SK-N-SH treated with all-trans-retinoic acid at 6 μM for 48 hours (cell line): ENCODE results near the gene NAT8L.

Source experiments
- ATAC-seq: fragments of 200-7000 bp; cut with Tn5 transposase; 3 replicates; pipeline ENCODE4 v1.9.1; 2020; ENCODE audit warnings: mild to moderate bottlenecking, moderate library complexity
- ARNTL ChIP-seq: fragments of 450-650 bp; formaldehyde crosslinking; IDR thresholded peaks from 2 replicates; pipeline ENCODE4 v1.5.0; 2020; ENCODE audit warnings: low read depth, mild to moderate bottlenecking, moderate library complexity, borderline replicate concordance
- BACH2 ChIP-seq: fragments of 250-450 bp; sonication (Bioruptor Pico); IDR thresholded peaks from 2 replicates; pipeline ENCODE4 v1.9.0; 2021; ENCODE audit warnings: mild to moderate bottlenecking, borderline replicate concordance
- CSDC2 ChIP-seq: fragments of 250-450 bp; sonication (Bioruptor Pico); IDR thresholded peaks from 2 replicates; pipeline ENCODE4 v1.5.0; 2020; ENCODE audit warnings: mild to moderate bottlenecking, moderate library complexity
- ESRRG ChIP-seq: fragments of 250-450 bp; sonication (Bioruptor Pico); IDR thresholded peaks from 2 replicates; pipeline ENCODE4 v1.6.1; 2021; ENCODE audit warnings: mild to moderate bottlenecking
- ISL1 ChIP-seq: fragments of 250-450 bp; sonication (Bioruptor Pico); IDR thresholded peaks from 2 replicates; pipeline ENCODE4 v2.1.2; 2022; ENCODE audit warnings: mild to moderate bottlenecking, moderate library complexity
- OSR1 ChIP-seq: fragments of 250-450 bp; sonication (Bioruptor Pico); IDR thresholded peaks from 2 replicates; pipeline ENCODE4 v1.8.0; 2022; ENCODE audit warnings: moderate library complexity, mild to moderate bottlenecking, inconsistent platforms
- POU6F1 ChIP-seq: fragments of 250-450 bp; sonication (Bioruptor Pico); IDR thresholded peaks from 2 replicates; pipeline ENCODE4 v1.8.0; 2021; ENCODE audit warnings: low read depth, mild to moderate bottlenecking, moderate library complexity, borderline replicate concordance
- PPARA ChIP-seq: fragments of 250-450 bp; sonication (Bioruptor Pico); IDR thresholded peaks from 2 replicates; pipeline ENCODE4 v1.5.0; 2020; ENCODE audit warnings: mild to moderate bottlenecking, borderline replicate concordance
- RARB ChIP-seq: fragments of 250-450 bp; sonication (Bioruptor Pico); IDR thresholded peaks from 2 replicates; pipeline ENCODE4 v1.8.0; 2021; ENCODE audit warnings: mild to moderate bottlenecking, moderate library complexity
- SNAI2 ChIP-seq: fragments of 250-450 bp; sonication (Bioruptor Pico); IDR thresholded peaks from 2 replicates; pipeline ENCODE4 v1.5.0; 2020; ENCODE audit warnings: mild to moderate bottlenecking, moderate library complexity
- TCF4 ChIP-seq: fragments of 250-450 bp; sonication (Bioruptor Pico); IDR thresholded peaks from 2 replicates; pipeline ENCODE4 v1.8.0; 2021; ENCODE audit warnings: mild to moderate bottlenecking, moderate library complexity, borderline replicate concordance
- TOX ChIP-seq: fragments of 250-450 bp; sonication (Bioruptor Pico); IDR thresholded peaks from 2 replicates; pipeline ENCODE4 v1.8.0; 2021; ENCODE audit warnings: mild to moderate bottlenecking, moderate library complexity, borderline replicate concordance
- ZC3H10 ChIP-seq: fragments of 250-450 bp; sonication (Bioruptor Pico); IDR thresholded peaks from 2 replicates; pipeline ENCODE4 v1.5.1; 2021; ENCODE audit warnings: mild to moderate bottlenecking, moderate library complexity
- ZFP3 ChIP-seq: fragments of 250-450 bp; sonication (Bioruptor Pico); IDR thresholded peaks from 2 replicates; pipeline ENCODE4 v1.5.0; 2020; ENCODE audit warnings: mild to moderate bottlenecking, moderate library complexity
- ZFP30 ChIP-seq: fragments of 450-650 bp; formaldehyde crosslinking; IDR thresholded peaks from 2 replicates; pipeline ENCODE4 v1.5.0; 2022; ENCODE audit warnings: mild to moderate bottlenecking, moderate library complexity
- ZNF565 ChIP-seq: fragments of 450-650 bp; formaldehyde crosslinking; conservative IDR thresholded peaks from 2 replicates; pipeline ENCODE4 v1.5.0; 2020; ENCODE audit warnings: low read depth, mild to moderate bottlenecking, moderate library complexity
- ZNF70 ChIP-seq: fragments of 450-650 bp; formaldehyde crosslinking; IDR thresholded peaks from 2 replicates; pipeline ENCODE4 v1.5.0; 2020; ENCODE audit warnings: mild to moderate bottlenecking, moderate library complexity
- ZNF8 ChIP-seq: fragments of 450-650 bp; formaldehyde crosslinking; IDR thresholded peaks from 2 replicates; pipeline ENCODE4 v1.5.0; 2020; ENCODE audit warnings: mild to moderate bottlenecking, moderate library complexity
- TF ChIP-seq, protein P1 (sequence below): fragments of 250-450 bp; sonication (Bioruptor Pico); IDR thresholded peaks from 2 replicates; pipeline ENCODE4 v1.5.1; 2021; ENCODE audit warnings: mild to moderate bottlenecking, moderate library complexity
- TF ChIP-seq, protein P2 (sequence below): fragments of 250-450 bp; sonication (Bioruptor Pico); IDR thresholded peaks from 2 replicates; pipeline ENCODE4 v1.5.1; 2020; ENCODE audit warnings: low read depth, mild to moderate bottlenecking, moderate library complexity

Gene NAT8L

GRCh38 chr4:2042947-2043395 lies 16.2 kb upstream of the NAT8L start:
- no peak for ATAC-seq
- TF ChIP-seq PPARA (CRISPR knock-in tag) (no peak), CSDC2 (CRISPR knock-in tag) (no peak), ESRRG (CRISPR knock-in tag) (no peak), ISL1 (CRISPR knock-in tag) (no peak), ZNF8 (CRISPR knock-in tag) (no peak), TCF4 (CRISPR knock-in tag) (no peak), ZNF70 (no peak), ZFP3 (CRISPR knock-in tag) (no peak), SNAI2 (CRISPR knock-in tag) (no peak)

DNA sequence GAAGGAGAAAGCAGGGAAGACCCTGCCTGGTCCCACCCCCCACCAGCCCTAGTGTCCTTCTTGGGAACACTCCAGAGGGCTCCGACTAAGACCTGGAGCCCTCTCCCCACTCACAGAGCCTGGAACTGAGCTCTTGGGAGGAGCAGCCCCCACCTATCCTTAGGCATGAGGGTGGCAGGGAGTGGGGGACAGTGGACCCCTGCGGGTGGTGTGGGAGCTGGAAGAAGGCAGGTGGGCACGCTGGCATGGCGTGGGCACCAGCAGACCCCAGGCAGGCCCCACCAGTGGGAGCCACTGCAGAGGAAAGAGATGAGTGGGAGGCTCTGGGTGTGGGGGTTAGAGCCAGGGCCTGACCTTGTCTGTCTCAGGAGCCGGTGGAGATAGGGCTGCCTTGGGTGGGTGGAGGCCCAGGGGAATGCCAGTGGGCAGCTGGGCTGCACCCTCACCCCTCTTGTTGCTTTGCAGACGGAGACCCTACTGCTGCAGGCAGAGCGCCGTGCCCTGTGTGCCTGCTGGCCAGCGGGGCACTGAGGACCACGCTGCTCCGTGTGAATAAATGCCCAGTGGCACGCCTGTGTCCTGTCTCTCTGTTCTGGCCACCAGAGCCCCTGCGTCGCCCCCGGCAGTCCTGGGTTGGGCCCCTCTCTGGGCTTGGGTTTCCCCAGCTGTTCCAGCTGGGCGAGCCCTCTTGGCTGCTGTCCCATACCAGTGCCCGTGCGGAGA lies 15.6 kb upstream of the NAT8L start:
- no peak for TF ChIP-seq ARNTL
- TF ChIP-seq POU6F1 (CRISPR knock-in tag), result no peak
- TF ChIP-seq ZNF565 (CRISPR knock-in tag), result no peak
- no peak for TF ChIP-seq TOX (CRISPR knock-in tag)
- no peak for TF ChIP-seq ZFP3 (CRISPR knock-in tag)
- no peak for TF ChIP-seq ISL1 (CRISPR knock-in tag)
- TF ChIP-seq RARB, result no peak
- no peak for TF ChIP-seq PPARA (CRISPR knock-in tag)
- TF ChIP-seq ZFP30 (CRISPR knock-in tag), result no peak
- TF ChIP-seq TCF4 (CRISPR knock-in tag), result no peak
- TF ChIP-seq SNAI2 (CRISPR knock-in tag), result no peak
- TF ChIP-seq, protein P1, sequence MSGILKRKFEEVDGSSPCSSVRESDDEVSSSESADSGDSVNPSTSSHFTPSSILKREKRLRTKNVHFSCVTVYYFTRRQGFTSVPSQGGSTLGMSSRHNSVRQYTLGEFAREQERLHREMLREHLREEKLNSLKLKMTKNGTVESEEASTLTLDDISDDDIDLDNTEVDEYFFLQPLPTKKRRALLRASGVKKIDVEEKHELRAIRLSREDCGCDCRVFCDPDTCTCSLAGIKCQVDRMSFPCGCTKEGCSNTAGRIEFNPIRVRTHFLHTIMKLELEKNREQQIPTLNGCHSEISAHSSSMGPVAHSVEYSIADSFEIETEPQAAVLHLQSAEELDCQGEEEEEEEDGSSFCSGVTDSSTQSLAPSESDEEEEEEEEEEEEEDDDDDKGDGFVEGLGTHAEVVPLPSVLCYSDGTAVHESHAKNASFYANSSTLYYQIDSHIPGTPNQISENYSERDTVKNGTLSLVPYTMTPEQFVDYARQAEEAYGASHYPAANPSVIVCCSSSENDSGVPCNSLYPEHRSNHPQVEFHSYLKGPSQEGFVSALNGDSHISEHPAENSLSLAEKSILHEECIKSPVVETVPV (CRISPR knock-in tag), result no peak
- TF ChIP-seq BACH2, result no peak
- ATAC-seq, result no peak

DNA sequence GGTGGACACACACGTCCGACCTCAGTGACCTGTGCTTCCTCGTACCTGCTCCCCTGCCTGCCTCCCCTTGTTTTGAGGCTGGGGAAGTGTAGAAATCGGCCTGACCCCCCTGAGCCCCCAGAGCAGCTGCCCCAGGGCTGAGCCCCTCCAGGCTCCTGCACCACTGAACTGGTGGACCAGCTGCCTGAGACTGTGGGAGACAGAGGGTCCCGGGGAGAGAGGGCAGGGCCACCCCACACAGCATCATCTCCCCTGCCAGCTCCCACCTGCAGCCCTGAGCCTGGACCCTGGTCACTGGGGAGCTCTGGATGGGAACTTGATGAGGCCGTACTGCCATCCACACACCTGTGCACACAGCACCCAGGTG lies 15.0 kb upstream of the NAT8L start:
- no peak for ATAC-seq
- TF ChIP-seq ZC3H10 (CRISPR knock-in tag), result no peak
- TF ChIP-seq, protein P2, sequence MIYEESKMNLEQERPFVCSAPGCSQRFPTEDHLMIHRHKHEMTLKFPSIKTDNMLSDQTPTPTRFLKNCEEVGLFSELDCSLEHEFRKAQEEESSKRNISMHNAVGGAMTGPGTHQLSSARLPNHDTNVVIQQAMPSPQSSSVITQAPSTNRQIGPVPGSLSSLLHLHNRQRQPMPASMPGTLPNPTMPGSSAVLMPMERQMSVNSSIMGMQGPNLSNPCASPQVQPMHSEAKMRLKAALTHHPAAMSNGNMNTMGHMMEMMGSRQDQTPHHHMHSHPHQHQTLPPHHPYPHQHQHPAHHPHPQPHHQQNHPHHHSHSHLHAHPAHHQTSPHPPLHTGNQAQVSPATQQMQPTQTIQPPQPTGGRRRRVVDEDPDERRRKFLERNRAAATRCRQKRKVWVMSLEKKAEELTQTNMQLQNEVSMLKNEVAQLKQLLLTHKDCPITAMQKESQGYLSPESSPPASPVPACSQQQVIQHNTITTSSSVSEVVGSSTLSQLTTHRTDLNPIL (CRISPR knock-in tag), result no peak
- TF ChIP-seq ESRRG (CRISPR knock-in tag), result no peak
- no peak for TF ChIP-seq ZNF70
- TF ChIP-seq, protein P1 (CRISPR knock-in tag), result no peak
- no peak for TF ChIP-seq TOX (CRISPR knock-in tag)
- TF ChIP-seq OSR1 (CRISPR knock-in tag), result no peak
- TF ChIP-seq ARNTL, result no peak

GRCh38 chr4:2044542-2045517 lies 14.3 kb upstream of the NAT8L start:
- TF ChIP-seq RARB, result no peak
- no peak for ATAC-seq
